Measurements from ENCODE around the gene CLDN24. TPM values are rescaled to one million over a fixed set of nuclear protein-coding genes. Genes with fewer than 3 reads are reported as not detected.

The CLDN24 gene
- polyA plus RNA-seq, 1 of the 3 experiments (the other 2 are of a cell fraction) = not detected

- no peak overlapping the region for H2AFZ ChIP-seq (ENCODE audit: low read depth)
- H3K4me1 ChIP-seq (ENCODE audit: control insufficient read depth in 1 of 2, insufficient read depth in 2 of 2, low read depth in 1 of 2, low read length in 1 of 2) = no peaks in the 10 kb centered on the region; a peak in 1 of 4 replicates
- no peaks in the 10 kb centered on the region for H3K79me2 ChIP-seq (ENCODE audit: insufficient read depth)
- no peak overlapping the region for H3K27ac ChIP-seq (ENCODE audit: low read depth in 2 of 2, low read length in 1 of 2)
- H3K36me3 ChIP-seq (replicated peaks in 1 of 2; ENCODE audit: control insufficient read depth in 1 of 2, insufficient read depth in 2 of 2, low read length in 1 of 2) = peaks cover 3 to 35% of the 10 kb centered on the region in 2 experiments
- no peak overlapping the region for H3K4me3 ChIP-seq (ENCODE audit: low read depth in 2 of 2, low read length in 1 of 2)
- no peak for DNase-seq
- ChIA-PET CTCF (interaction anchor here (2.9 kb wide), 1 partner anchor 38 kb away, joined by 12 read pairs; no protein-coding TSS in a partner anchor), POLR2A (no interaction called here)
- TF ChIP-seq TAF1 (IDR thresholded peaks at IDR 0.05; ENCODE audit: borderline replicate concordance, low read depth, low read length) = no peak
- TF ChIP-seq, protein P1, sequence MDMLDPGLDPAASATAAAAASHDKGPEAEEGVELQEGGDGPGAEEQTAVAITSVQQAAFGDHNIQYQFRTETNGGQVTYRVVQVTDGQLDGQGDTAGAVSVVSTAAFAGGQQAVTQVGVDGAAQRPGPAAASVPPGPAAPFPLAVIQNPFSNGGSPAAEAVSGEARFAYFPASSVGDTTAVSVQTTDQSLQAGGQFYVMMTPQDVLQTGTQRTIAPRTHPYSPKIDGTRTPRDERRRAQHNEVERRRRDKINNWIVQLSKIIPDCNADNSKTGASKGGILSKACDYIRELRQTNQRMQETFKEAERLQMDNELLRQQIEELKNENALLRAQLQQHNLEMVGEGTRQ (IDR thresholded peaks at IDR 0.05; ENCODE audit: borderline replicate concordance, low read depth, low read length) = no peak
- TF ChIP-seq, protein P2, sequence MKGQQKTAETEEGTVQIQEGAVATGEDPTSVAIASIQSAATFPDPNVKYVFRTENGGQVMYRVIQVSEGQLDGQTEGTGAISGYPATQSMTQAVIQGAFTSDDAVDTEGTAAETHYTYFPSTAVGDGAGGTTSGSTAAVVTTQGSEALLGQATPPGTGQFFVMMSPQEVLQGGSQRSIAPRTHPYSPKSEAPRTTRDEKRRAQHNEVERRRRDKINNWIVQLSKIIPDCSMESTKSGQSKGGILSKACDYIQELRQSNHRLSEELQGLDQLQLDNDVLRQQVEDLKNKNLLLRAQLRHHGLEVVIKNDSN (IDR thresholded peaks at IDR 0.05; ENCODE audit: borderline replicate concordance, low read depth) = no peak
- TF ChIP-seq MEF2A (IDR thresholded peaks at IDR 0.05; ENCODE audit: borderline replicate concordance, low read depth) = no peak
- no peak for TF ChIP-seq MXI1 (IDR thresholded peaks at IDR 0.05; ENCODE audit: low read depth, low read length)
- no peak for TF ChIP-seq RAD21 (IDR thresholded peaks at IDR 0.05; ENCODE audit: low read length)
- TF ChIP-seq FOXM1 (IDR thresholded peaks at IDR 0.05; ENCODE audit: low read depth) = no peak
- TF ChIP-seq RCOR1 (IDR thresholded peaks at IDR 0.05; ENCODE audit: low read length) = no peak
- no peak for TF ChIP-seq GABPA (IDR thresholded peaks at IDR 0.05; ENCODE audit: low read depth)
- TF ChIP-seq, protein P3, sequence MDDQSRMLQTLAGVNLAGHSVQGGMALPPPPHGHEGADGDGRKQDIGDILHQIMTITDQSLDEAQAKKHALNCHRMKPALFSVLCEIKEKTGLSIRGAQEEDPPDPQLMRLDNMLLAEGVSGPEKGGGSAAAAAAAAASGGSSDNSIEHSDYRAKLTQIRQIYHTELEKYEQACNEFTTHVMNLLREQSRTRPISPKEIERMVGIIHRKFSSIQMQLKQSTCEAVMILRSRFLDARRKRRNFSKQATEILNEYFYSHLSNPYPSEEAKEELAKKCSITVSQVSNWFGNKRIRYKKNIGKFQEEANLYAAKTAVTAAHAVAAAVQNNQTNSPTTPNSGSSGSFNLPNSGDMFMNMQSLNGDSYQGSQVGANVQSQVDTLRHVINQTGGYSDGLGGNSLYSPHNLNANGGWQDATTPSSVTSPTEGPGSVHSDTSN (IDR thresholded peaks at IDR 0.05) = no peak
- no peak for TF ChIP-seq RFX5 (IDR thresholded peaks at IDR 0.05; ENCODE audit: low read length)
- TF ChIP-seq FOXJ3 (CRISPR knock-in tag; IDR thresholded peaks at IDR 0.05) = no peak
- TF ChIP-seq GATA2 (CRISPR knock-in tag; IDR thresholded peaks at IDR 0.05) = no peak
- TF ChIP-seq REST (IDR thresholded peaks at IDR 0.05; ENCODE audit: low read depth, low read length) = no peak
- no peak for TF ChIP-seq EZH2phosphoT487 (IDR thresholded peaks at IDR 0.05; ENCODE audit: borderline replicate concordance, low read depth)
- no peaks in the 10 kb centered on the region for H3K9me3 ChIP-seq
- H4K20me1 ChIP-seq (ENCODE audit: insufficient read depth) = no peaks in the 10 kb centered on the region
- no peaks in the 10 kb centered on the region for H3F3A ChIP-seq (replicated peaks; ENCODE audit: insufficient read depth)
- no peak overlapping the region for H3K9ac ChIP-seq
- H3K27me3 ChIP-seq (ENCODE audit: insufficient read depth) = no peaks in the 10 kb centered on the region
- H3K4me2 ChIP-seq = no peak overlapping the region
- 92% methylated on average over 5 of the region's 5 CpGs for WGBS (ENCODE audit: low lambda C conversion rate)
- no peaks in the 10 kb centered on the region for H3K9me2 ChIP-seq
Measured at GRCh38 chr4:183300655-183301054, 21.6 kb downstream of the CLDN24 start.
